ENCODE data around the gene ATG10. TPM values are rescaled to one million over a fixed set of nuclear protein-coding genes. Genes with fewer than 3 reads are reported as not detected.
"Not testable (repeated sequence)": the region's sequence is repeated elsewhere in the genome, so short reads cannot be mapped to it uniquely, and the experiment has no call there.

The ATG10 gene
- total RNA-seq, 4 donors from 2014 or later: 5.6 to 10.7 (median 8.3) TPM

DNA sequence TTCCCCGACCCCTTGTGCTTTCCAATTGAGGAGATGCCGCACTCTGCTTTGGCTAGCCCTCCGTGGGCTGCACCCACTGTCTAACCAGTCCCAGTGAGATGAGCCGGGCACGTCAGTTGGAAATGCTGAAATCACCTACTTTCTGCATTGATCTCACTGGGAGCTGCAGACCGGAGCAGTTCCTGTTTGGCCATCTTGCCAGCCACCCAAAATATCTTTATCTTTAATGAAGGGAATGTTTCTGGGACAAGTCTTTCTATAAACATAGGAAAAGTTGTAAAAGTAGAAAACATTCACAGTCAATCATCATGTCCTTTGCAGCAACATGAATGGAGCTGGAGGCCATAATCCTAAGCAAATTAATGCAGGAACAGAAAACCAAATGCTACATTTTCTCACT, 158.8 kb downstream of the ATG10 start:
- Histone ChIP-seq H3K9me3 (peaks cover 6% of the 10 kb centered on the region), H3K27me3 (no peaks in the 10 kb centered on the region), H3K36me3 (no peaks in the 10 kb centered on the region), H3K4me3 (no peak overlapping the region), H3K27ac (no peak overlapping the region), H3K4me1 (no peaks in the 10 kb centered on the region)
- TF ChIP-seq EP300 (IDR thresholded peaks at IDR 0.05) (no peak), CTCF (IDR thresholded peaks at IDR 0.05) (no peak), POLR2AphosphoS5 (IDR thresholded peaks at IDR 0.05) (no peak), POLR2A (IDR thresholded peaks at IDR 0.05) (no peak)
- no peak for DNase-seq (ENCODE audit: low spot score in 2 of 2)
- 87% methylated on average over 6 of the region's 6 CpGs for WGBS

GRCh38 chr5:82137205-82137604, 165.4 kb downstream of the ATG10 start:
- no peak overlapping the region for H3K27ac ChIP-seq
- no peaks in the 10 kb centered on the region for H3K4me1 ChIP-seq
- H3K36me3 ChIP-seq: no peaks in the 10 kb centered on the region
- H3K9me3 ChIP-seq: peaks cover 5% of the 10 kb centered on the region
- DNase-seq (ENCODE audit: low spot score in 2 of 2): no peak
- TF ChIP-seq EP300 (IDR thresholded peaks at IDR 0.05): no peak
- no peak for TF ChIP-seq CTCF (IDR thresholded peaks at IDR 0.05)
- no peak for TF ChIP-seq POLR2AphosphoS5 (IDR thresholded peaks at IDR 0.05)
- no peak for TF ChIP-seq POLR2A (IDR thresholded peaks at IDR 0.05)
- H3K4me3 ChIP-seq: no peak overlapping the region
- 94% methylated on average over 5 of the region's 5 CpGs for WGBS
- no peaks in the 10 kb centered on the region for H3K27me3 ChIP-seq

DNA sequence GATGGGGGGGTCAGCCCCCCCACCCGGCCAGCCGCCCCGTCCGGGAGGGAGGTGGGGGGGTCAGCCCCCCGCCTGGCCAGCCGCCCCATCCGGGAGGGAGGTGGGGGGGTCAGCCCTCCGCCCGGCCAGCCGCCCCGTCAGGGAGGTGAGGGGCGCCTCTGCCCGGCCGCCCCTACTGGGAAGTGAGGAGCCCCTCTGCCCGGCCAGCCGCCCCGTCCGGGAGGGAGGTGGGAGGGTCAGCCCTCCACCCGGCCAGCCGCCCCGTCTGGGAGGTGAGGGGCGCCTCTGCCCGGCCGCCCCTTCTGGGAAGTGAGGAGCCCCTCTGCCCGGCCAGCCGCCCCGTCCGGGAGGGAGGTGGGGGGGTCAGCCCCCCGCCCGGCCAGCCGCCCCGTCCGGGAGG, 168.0 kb downstream of the ATG10 start:
- not testable (repeated sequence) for H3K4me1 ChIP-seq; H3K27ac ChIP-seq; H3K36me3 ChIP-seq; DNase-seq (ENCODE audit: low spot score in 2 of 2); H3K9me3 ChIP-seq; H3K4me3 ChIP-seq; H3K27me3 ChIP-seq
- no CpG with 5 or more reads among the region's 33 CpGs for WGBS

DNA sequence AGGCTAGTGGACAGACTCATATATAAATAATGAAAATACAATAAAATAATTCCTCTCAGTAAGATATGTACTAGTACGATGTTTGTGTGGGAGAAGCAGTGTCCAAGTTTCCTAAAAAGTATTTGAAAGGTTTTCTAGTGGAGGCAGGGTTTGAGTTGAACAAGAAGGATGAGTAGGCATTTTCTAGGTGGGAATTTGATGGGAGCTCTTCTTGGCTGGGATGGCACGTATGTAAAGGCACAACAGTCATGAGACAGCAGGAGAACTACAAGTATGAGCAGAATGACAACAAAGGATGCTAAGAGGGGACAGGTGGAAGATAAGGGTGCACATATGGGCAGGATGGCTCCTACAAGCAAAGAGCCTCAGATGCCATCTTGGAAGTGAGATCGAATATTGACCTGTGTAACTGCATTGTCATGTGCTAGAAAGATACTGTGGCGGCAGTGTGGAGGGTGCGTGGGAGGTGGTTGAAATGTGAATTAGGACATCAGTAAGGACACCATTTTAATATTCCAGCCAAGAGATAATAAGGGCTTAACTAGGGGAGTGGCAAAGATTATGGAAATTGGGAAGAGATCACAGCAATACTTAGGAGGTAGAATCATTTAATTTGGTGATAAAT, 170.5 kb downstream of the ATG10 start:
- 88% methylated on average over 5 of the region's 5 CpGs for WGBS
- DNase-seq (ENCODE audit: low spot score in 2 of 2): no peak

GRCh38 chr5:82142928-82143577, 171.2 kb downstream of the ATG10 start:
- H3K9me3 ChIP-seq: no peaks in the 10 kb centered on the region
- no peak for TF ChIP-seq POLR2A (IDR thresholded peaks at IDR 0.05)
- no peak for DNase-seq (ENCODE audit: low spot score in 2 of 2)
- no peak overlapping the region for H3K27ac ChIP-seq
- H3K4me1 ChIP-seq: peaks cover 6% of the 10 kb centered on the region
- no peak overlapping the region for H3K4me3 ChIP-seq
- 80% methylated on average over 6 of the region's 6 CpGs for WGBS
- no peaks in the 10 kb centered on the region for H3K27me3 ChIP-seq
- no peaks in the 10 kb centered on the region for H3K36me3 ChIP-seq

More for the DNA sequence above, 170.5 kb downstream of the ATG10 start:
- Histone ChIP-seq H3K27ac (no peak overlapping the region), H3K4me1 (no peaks in the 10 kb centered on the region), H3K9me3 (no peaks in the 10 kb centered on the region), H3K27me3 (no peaks in the 10 kb centered on the region), H3K4me3 (no peak overlapping the region), H3K36me3 (no peaks in the 10 kb centered on the region)
- TF ChIP-seq EP300 (IDR thresholded peaks at IDR 0.05) (no peak), CTCF (IDR thresholded peaks at IDR 0.05) (no peak), POLR2A (IDR thresholded peaks at IDR 0.05) (no peak), POLR2AphosphoS5 (IDR thresholded peaks at IDR 0.05) (no peak)

- no peak for TF ChIP-seq EP300 (IDR thresholded peaks at IDR 0.05)
- no peak for TF ChIP-seq POLR2A (IDR thresholded peaks at IDR 0.05)
- TF ChIP-seq CTCF (IDR thresholded peaks at IDR 0.05): no peak
- no peak for TF ChIP-seq POLR2AphosphoS5 (IDR thresholded peaks at IDR 0.05)
- DNase-seq (ENCODE audit: low spot score in 2 of 2): no peak
- Histone ChIP-seq H3K36me3 (no peaks in the 10 kb centered on the region), H3K27ac (no peak overlapping the region), H3K4me3 (no peak overlapping the region), H3K9me3 (no peaks in the 10 kb centered on the region), H3K4me1 (peaks cover 13% of the 10 kb centered on the region), H3K27me3 (no peaks in the 10 kb centered on the region)
- 59% methylated on average over 1 of the region's 1 CpG for WGBS
These were observed 176.2 kb downstream of the ATG10 start for GRCh38 chr5:82147860-82148573.

Data from suprapubic skin (tissue), 4 donors.